HG03571 (cell line): ENCODE measurements around the gene CAND2.

Experiments
- ATAC-seq: cut with Tn5 transposase; IDR thresholded peaks from one replicate; pipeline ENCODE4 v1.9.1; 2021; ENCODE audit not compliant: unreplicated experiment

CAND2 gene

DNA sequence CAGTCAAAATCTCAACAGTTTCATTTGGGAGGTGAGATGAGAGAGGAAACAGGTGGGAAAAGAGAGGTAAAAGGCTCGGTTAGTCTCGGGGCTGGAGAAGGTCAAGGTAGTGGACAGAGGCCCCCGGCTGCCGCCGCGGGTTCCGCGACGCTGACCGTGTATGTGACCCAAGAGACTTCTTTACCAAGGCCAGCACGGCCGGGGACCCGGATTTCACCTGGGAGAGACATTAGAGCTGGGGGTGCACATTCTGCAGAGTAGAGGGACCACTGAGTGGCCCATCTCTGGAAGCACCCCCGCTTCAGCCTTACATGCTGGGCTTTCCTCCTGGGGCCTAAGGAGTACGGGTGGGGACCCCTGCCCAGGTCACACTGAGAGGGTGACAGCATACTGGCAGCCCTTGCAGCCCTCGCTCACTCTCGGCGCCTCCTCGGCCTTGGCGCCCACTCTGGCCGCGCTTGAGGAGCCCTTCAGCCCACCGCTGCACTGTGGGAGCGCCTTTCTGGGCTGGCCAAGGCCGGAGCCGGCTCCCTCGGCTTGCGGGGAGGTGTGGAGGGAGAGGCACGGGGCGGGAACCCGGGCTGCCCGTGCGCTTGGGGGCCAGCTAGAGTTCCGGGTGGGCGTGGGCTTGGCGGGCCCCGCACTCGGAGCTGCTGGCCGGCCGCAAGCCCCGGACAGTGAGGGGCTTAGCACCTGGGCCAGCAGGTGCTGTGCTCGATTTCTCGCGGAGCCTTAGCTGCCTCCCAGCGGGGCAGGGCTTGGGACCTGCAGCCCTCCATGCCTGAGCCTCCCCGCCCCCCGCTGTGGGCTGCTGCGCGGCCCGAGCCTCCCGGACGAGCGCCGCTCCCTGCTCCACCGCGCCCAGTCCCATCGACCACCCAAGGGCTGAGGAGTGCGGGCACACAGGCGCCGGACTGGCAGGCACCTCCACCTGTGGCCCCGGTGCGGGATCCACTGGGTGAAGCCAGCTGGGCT lies 86.1 kb downstream of the CAND2 start:
- ATAC-seq, result no peak

DNA sequence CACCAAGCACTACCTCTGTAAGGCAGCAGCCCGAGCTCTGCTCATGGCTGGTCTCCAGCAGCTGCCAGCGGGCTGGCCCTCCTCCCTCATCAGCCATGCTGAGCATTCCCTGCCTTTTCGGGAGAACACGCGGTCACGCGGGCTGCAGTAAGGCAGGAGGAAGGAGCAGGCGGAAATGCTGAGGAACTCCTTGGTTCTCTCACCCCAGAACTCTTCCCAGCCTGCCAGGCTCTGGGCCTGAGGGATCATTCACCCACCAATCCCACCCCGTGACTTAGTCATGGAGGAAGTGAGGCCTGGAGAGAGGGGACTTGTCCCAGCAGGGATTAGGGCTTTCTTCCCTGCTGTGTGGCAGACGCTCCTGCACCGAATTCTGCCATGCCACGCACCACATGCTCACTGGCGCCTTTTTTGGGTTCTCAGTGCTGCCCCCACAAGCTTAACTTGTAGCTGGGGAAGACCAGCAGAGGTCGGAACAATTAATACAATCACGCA lies 87.8 kb downstream of the CAND2 start:
- no peak for ATAC-seq
